Tibial artery (tissue), 4 donors: ENCODE measurements around the gene FCHSD2.

Experiments
- DNase-seq, 2 donors: peaks; one replicate each; pipeline ENCODE4 v3.0.0-alpha.2; 2019
- H3K27ac ChIP-seq, 2 donors: fragments of 200-600 bp; sonication (generic) in 1 of 2; 1 replicate in 1 of 2; 2 replicates in 1 of 2; pipeline ENCODE4 v1.5.1; 2018 to 2019; ENCODE audit warnings: mild to moderate bottlenecking in 1 of 2
- H3K27me3 ChIP-seq, 2 donors: fragments of 200-600 bp; sonication (generic) in 1 of 2; one replicate each; pipeline versions ENCODE4 v1.5.1 to v1.6.0; 2016 to 2019
- H3K36me3 ChIP-seq, 3 donors: fragments of 200-600 bp; sonication (generic) in 2 of 3; one replicate each; pipeline ENCODE4 v1.5.1; 2016 to 2019; ENCODE audit warnings: mild to moderate bottlenecking in 2 of 3
- H3K4me1 ChIP-seq, 4 donors: fragments of 200-600 bp; sonication (generic) in 2 of 4; 1 replicate in 3 of 4; 2 replicates in 1 of 4; pipeline ENCODE4 v1.5.1; 2016 to 2019
- H3K4me3 ChIP-seq, 2 donors: fragments of 200-600 bp; sonication (generic) in 1 of 2; 1 replicate in 1 of 2; 2 replicates in 1 of 2; pipeline ENCODE4 v1.5.1; 2018 to 2019; ENCODE audit warnings: mild to moderate bottlenecking in 2 of 2
- H3K9me3 ChIP-seq, 3 donors: fragments of 200-600 bp; sonication (generic) in 1 of 3; one replicate each; pipeline ENCODE4 v1.5.1; 2016 to 2019
- intact Hi-C: fragments of 100-400 bp; cut with DNase I; formaldehyde crosslinking; loops from one replicate; pipeline ENCODE4 v1.15.0; 2023; ENCODE audit warnings: low total_unique reads
- TF ChIP-seq, protein P1 (sequence below), 2 experiments: fragments of 200-600 bp in 1 of 2; fragments of 450-650 bp in 1 of 2; IDR thresholded peaks; one replicate each; pipeline ENCODE4 v1.5.1; 2017 to 2019; ENCODE audit warnings: antibody characterized with exemption in 2 of 2, mild to moderate bottlenecking in 1 of 2, moderate library complexity in 1 of 2

The FCHSD2 gene

DNA sequence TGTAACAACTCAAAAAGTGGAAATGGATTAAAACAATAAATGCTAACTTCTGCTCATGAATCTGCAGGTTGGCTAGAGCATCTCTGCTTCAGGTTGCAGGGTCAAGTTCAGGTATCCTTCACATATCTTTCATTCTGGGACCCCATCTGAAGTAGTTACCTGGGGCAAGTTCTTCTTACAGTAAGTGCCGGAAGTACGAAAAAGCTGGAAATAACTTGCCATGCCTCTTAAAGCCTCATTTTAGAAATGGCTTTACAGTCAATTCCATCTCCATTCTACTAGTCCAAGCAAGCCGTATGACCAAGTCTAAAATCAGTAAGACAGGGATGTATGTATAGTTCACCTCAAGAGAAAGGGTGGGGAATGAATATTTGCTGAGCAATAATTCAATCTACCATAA is 93.7 kb downstream of the FCHSD2 start:
- peaks cover 0 to 38% (median 1%) of the 10 kb centered on the region in 4 donors for H3K4me1 ChIP-seq
- intact Hi-C loops, result no loop called here
- H3K4me3 ChIP-seq, result no peak overlapping the region
- H3K9me3 ChIP-seq, result no peaks in the 10 kb centered on the region
- H3K27ac ChIP-seq, result no peak overlapping the region
- H3K36me3 ChIP-seq, result no peaks in the 10 kb centered on the region
- TF ChIP-seq, protein P1, sequence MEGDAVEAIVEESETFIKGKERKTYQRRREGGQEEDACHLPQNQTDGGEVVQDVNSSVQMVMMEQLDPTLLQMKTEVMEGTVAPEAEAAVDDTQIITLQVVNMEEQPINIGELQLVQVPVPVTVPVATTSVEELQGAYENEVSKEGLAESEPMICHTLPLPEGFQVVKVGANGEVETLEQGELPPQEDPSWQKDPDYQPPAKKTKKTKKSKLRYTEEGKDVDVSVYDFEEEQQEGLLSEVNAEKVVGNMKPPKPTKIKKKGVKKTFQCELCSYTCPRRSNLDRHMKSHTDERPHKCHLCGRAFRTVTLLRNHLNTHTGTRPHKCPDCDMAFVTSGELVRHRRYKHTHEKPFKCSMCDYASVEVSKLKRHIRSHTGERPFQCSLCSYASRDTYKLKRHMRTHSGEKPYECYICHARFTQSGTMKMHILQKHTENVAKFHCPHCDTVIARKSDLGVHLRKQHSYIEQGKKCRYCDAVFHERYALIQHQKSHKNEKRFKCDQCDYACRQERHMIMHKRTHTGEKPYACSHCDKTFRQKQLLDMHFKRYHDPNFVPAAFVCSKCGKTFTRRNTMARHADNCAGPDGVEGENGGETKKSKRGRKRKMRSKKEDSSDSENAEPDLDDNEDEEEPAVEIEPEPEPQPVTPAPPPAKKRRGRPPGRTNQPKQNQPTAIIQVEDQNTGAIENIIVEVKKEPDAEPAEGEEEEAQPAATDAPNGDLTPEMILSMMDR (IDR thresholded peaks at IDR 0.05), result no peak
- DNase-seq, result no peak
- no peaks in the 10 kb centered on the region for H3K27me3 ChIP-seq

DNA sequence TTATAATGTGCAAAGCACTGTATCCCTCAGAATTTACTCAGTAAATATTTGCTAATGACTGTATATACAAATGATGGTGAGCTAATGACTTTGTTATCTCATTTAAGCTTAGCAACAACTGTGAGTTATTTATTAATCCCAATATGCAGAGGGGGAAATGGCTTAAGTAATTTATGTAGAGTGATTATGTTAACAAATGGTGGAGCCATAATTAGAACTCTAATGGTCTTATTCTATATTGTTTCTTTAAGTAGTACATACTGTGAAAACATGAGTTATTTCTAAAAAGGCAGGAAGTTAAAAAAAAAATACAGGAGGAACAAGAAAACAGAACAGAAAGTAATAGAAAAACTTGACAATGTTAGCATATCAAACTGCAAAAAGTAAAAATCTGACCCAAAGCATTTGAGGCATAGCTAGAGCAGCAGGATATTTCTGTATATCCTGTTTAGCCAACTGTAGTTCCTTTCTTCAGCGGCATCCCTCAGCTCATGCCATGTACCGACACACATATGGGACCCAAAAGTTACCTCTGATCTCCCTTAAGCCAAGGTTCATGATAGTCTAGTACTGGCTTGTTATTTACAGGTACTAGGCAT is 94.2 kb downstream of the FCHSD2 start:
- DNase-seq, result no peak
- H3K27me3 ChIP-seq, result no peaks in the 10 kb centered on the region
- H3K4me1 ChIP-seq, result peaks cover 0 to 38% (median 1%) of the 10 kb centered on the region in 4 donors
- H3K9me3 ChIP-seq, result no peaks in the 10 kb centered on the region
- TF ChIP-seq, protein P1 (IDR thresholded peaks at IDR 0.05), result no peak
- H3K36me3 ChIP-seq, result no peaks in the 10 kb centered on the region
- intact Hi-C loops, result no loop called here
- no peak overlapping the region for H3K27ac ChIP-seq
- no peak overlapping the region for H3K4me3 ChIP-seq

DNA sequence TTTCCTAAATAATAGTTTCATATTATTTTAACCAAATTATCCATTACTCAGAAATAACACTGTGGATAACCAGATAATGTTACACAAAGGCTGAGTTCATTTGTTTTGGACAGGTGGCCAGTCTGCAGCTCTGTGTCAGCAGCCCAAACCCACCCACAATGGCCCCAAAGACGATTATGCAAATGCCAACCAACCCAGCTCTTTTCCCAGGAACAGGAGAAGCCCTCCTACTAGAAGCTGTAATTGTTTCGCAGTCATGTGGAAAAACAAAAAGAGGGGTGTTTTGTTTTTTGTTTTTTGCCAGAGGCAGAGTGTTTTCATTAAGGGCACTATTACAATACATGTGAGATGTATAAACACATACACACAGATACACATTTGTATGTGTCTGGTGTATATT is 102.1 kb downstream of the FCHSD2 start:
- no peak overlapping the region for H3K4me3 ChIP-seq
- H3K27me3 ChIP-seq, result no peaks in the 10 kb centered on the region
- peaks cover 0 to 3% (median 0%) of the 10 kb centered on the region in 4 donors for H3K4me1 ChIP-seq
- no peak overlapping the region for H3K27ac ChIP-seq
- peaks cover 0 to 6% (median 0%) of the 10 kb centered on the region in 3 donors for H3K36me3 ChIP-seq
- H3K9me3 ChIP-seq, result no peaks in the 10 kb centered on the region
- intact Hi-C loops, result no loop called here
- TF ChIP-seq, protein P1 (IDR thresholded peaks at IDR 0.05), result no peak
- DNase-seq, result no peak

- Histone ChIP-seq H3K9me3 (no peaks in the 10 kb centered on the region), H3K36me3 (peaks cover 0 to 6% (median 0%) of the 10 kb centered on the region in 3 donors), H3K27ac (no peak overlapping the region), H3K4me1 (peaks cover 0 to 11% (median 0%) of the 10 kb centered on the region in 4 donors), H3K27me3 (no peaks in the 10 kb centered on the region), H3K4me3 (no peak overlapping the region)
- no peak for DNase-seq
- intact Hi-C loops, result no loop called here
- TF ChIP-seq, protein P1 (IDR thresholded peaks at IDR 0.05), result no peak
These were observed 107.3 kb downstream of the FCHSD2 start for GRCh38 chr11:73034777-73035176.

- H3K27ac ChIP-seq, result no peak overlapping the region
- H3K9me3 ChIP-seq, result no peaks in the 10 kb centered on the region
- no peaks in the 10 kb centered on the region for H3K27me3 ChIP-seq
- peaks cover 0 to 14% (median 0%) of the 10 kb centered on the region in 4 donors for H3K4me1 ChIP-seq
- TF ChIP-seq, protein P1 (IDR thresholded peaks at IDR 0.05), result no peak
- H3K4me3 ChIP-seq, result no peak overlapping the region
- no peak for DNase-seq
- intact Hi-C loops, result no loop called here
- peaks cover 0 to 6% (median 0%) of the 10 kb centered on the region in 3 donors for H3K36me3 ChIP-seq
These were observed 107.8 kb downstream of the FCHSD2 start for GRCh38 chr11:73034331-73034730.
